ENCODE measurements around the gene VIPR2.
"Not testable (repeated sequence)": the region's sequence is repeated elsewhere in the genome, so short reads cannot be mapped to it uniquely, and the experiment has no call there.

Gene VIPR2

DNA sequence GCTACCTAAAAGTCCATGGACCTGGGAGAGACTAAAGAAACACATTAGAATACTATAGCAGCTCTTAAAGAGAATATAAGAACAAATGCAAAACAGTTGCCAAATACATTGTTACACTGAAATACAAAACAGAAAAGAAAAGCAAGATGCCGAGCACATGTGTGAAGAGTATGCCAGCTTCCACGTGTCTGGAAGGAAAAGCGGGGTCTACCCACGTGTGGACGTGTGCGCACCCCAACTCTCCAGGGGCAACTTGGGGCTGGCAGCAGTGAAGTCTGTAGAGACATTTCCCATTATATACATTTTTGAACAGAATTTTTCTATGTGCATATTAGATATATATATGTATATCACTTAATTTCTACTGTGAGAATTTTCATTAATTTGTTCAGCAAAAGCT is 6.2 kb downstream of the VIPR2 start:
- DNase-seq = no peak

DNA sequence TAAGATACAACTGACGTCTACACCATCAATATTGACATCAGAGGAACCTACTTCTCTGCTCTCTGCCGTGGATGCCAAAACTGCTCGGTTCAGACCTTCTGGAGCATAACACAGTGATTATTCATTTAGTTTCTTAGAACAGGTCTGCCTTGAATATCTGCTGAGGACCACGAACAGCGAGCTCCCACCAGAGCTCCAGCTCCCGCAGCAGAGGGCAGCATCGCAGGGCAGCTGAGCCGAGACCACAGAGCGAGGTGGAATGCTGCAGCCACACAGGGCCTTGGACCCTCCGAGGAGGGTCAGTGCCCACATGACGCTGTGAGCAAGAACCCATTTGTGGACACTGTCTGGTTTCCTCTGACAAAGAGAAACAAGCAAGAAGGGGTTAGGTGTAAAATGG is 6.8 kb downstream of the VIPR2 start:
- no peak for DNase-seq

DNA sequence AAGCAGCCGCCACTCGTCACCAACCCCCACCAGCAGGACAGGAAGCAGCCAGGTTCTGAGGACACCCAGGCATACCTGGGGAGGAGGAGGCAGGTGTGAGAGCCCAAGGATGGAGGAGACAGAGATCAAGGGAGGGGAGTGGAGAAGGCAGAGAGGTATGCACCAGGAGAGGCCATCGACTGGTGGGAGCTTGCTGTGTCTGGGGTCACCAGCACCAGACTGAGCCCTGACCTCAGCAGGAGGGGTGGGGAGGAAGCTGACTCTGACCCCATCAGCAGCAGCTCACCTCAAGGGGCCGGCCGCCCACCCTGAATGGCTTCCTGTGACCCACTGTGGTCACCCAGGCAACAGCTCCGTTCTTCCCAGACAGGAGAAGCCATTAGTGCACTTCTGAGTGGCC is 7.8 kb downstream of the VIPR2 start:
- no peak for DNase-seq

DNA sequence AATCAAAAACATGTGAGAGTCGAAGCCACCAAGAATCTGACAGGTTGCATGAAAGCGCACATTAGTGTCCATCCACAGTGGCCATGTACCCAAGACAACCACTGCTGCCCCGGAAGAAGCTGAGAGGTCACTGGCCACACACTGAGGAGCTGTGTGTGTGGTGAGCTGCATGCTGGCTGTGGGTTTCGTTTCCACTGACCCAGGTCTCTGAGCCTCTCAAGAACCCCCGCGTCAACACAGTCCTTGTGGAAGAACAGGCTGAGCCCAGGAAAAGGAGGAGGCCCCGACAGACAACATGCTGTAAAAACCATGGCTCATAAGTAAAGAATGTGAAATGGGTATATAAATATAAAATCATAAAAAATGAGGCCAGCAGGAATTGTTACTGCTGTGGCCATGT is 8.2 kb downstream of the VIPR2 start:
- DNase-seq = no peak

DNA sequence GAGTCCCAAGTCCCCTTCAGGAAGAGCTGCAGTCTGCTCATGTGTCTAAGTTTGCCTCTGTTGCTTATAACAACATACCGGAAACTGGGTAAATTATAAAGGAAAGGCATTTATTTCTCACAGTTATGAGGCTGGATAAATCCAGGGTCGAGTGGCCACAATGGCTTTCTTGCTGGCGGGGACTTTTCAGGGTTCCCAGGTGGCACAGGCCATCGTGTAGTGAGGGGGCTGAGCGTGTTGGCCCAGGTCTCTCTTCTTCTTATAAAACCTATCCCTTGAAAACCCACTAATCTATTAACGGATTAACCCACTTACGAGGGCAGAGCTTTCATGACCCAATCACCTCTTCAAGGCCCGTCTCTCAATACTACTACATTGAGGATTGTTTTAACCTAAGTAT is 8.7 kb downstream of the VIPR2 start:
- no peak for DNase-seq

DNA sequence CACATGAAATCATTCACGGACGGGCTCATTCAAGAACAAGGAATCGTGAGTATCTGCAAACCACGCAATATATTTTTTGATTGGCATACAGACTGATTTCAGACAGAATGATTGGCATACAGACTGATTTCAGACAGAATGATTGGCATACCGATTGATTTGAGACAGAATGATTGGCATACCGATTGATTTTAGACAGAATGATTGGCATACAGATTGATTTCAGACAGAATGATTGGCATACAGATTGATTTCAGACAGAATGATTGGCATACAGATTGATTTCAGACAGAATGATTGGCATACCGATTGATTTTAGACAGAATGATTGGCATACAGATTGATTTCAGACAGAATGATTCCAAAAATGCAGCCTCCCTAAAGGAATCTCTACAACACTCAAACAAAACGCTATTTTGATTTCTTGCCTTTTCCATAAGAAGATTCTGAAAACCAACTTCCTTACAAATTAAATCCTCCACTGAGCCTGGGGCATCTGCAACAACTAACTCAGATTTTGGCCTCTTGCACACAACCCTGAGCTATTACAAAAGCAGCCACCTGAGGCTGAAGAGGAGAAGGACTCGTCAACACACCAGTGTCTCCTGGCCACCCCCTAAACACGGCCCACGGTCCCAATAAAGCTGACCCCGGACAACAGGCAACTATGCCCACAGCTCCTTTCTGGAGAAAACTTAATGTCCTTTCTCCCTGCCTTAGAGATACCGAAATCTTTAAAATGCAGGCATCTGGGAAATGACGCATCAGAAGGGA is 11.8 kb downstream of the VIPR2 start:
- not testable (repeated sequence) for DNase-seq

DNA sequence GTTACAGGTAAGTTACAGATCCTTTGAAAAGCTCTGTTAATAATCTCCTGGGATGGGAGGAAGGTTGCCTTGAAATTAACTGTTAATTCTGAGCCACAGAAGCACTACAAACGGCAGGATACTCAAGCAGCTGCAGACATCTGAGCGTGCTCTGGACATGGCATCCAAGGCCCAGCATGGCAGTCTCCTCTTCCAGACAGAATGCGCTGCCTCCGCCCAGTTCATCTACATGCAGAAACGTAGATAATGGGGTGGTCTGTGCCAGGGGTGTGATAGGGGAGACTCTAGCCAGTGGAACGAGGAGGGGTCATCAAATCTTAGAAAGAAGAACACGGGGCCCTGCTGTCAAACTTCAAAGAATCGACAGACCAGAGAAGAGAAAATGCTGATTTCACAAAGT is 13.8 kb downstream of the VIPR2 start:
- no peak for DNase-seq

DNA sequence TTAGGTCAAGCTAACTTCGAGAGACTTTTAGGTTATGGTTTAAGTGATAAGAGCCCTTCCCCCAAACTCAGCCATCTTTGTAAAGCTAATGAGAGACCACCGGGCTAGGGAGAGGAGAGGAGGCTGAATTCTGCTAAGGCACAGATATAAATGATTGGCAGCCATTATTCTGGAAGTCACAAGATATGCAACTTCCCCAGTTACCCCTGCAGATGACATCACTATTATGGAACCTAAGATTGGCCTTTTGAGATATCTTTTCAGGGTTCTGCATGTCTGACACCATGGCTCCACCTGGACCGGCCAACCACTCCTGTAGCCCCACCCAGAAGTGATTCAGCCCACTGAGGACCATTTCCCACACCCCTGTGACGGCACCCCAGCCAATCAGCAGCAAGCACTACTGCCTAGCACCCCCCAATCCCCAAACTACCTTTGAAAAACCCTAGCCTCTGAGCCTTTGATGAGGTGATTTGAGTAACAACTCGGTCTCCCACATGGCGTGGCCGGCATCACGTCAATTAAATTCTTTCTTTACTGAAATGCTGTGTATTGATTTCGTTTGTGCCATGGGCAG is 14.4 kb downstream of the VIPR2 start:
- no peak for DNase-seq

DNA sequence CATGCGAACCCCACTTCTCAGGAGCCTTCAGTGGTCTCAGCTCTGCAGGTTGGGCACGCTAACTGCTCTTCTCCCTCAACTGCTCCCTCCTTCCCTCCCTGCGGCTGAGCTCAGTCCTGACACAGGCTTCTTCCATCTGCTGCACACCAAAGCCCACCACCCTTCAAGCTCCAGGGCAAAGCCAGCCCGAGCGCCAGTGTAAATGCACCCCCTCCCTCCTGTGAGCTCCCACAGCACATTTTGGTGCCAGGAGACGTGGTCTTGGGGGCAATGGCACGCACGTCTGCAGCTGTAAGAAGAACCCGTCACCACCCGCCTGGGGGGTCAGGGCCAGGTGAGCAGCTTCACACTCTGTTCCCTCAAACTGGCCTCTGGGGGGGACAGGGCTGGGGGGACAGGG is 15.9 kb downstream of the VIPR2 start:
- DNase-seq = no peak

DNA sequence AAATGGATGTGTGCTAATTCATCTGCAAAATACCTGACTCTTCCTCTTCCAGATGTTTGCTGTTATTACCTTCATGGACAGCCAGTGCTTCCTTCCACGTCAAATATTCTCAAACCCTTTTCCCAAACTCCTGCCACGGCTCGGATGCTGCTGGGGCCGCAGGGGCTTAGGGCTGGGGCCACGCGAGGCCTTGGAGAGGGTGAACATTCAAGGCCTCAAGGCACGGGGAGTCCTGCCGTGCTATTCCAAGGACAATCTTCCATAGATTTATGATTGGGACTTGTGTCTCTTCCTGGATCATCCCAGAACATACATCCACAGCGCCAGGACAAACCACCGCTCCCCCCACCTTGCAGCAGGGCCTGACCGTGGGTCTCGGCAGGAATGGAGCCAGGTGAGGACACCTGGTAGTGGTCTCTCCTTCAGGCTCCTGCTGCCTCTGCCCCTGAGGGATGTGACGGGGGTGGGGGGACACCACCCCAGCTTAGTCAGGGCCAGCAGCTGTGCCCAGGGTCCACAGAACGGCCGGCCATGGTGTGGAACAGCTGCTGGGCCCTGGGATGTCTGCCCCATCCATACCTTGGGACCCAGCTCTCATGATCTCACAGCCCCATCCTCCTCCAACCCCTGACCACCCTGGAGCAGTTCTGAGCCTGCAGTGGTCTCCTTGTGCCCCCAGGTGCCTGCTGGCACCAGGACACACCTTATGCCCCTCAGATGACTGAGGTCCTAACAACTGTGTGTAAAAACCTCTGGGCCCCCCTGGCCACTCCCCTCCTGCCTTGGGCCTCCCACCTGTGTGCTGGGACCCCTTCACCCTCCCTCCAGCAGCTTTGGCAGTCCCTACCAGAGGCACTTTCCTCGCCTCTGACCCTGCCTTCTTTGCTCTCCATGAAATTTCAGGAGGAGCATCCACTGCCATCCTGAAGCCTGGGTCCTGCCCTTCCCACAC is 16.7 kb downstream of the VIPR2 start:
- no peak for DNase-seq

DNA sequence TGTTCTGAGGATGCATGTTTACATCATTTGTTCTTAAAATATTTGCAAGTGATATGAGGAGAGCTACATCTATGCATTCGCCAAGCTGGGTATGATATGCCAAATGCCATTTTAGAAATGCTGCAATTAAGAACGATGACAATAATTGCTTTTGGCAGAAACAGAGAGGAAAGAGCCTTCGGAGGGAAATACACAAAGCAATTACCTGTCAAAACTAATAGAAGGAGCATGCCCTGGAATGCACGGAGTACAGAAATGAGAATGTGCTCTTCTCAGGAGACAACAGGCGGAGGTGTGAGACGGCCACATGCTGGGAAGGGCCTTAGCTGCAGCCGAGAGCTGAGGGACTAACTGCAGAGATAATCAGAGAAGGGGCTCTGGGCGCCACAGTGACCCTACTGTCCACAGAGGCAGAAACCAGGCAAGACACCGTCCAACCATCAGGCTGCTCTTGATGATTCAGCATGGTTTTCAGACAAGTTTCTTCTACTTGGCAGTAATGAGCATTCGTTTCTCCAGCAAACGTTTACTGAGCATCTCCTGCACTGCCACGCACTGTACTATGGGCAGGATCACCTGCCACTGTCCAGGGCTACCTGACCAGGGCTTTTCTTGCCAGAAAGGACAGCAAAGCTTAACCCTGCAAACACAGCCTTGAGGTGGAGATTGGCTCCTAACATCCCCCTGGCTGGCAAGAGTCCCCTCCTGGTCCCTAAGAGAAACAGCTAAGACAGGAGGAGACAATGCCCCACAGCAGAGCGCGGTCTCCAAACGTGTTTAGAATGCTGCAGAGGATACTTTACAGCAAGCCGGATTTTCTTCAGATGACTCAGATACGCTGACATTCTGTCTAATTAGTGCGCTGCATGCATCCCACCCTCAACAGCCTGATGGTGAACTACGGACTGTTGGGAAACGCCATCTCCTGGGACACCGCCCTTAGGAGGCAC is 18.1 kb downstream of the VIPR2 start:
- no peak for DNase-seq

DNA sequence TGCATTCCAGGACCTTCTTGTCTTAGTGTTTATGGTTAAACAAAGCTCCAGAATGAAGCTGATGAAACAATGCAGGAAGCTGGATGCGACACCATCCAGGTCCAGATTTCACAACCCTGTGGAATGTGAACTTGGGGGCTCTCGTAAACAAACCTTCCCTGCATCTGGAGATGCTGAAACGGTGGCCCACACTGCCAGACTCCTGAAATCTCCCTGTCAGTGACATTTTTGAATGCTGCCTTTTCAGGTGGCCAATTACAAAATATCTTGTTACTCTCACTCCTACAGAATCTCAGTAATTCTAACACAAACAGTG is 18.8 kb downstream of the VIPR2 start:
- no peak for DNase-seq

DNA sequence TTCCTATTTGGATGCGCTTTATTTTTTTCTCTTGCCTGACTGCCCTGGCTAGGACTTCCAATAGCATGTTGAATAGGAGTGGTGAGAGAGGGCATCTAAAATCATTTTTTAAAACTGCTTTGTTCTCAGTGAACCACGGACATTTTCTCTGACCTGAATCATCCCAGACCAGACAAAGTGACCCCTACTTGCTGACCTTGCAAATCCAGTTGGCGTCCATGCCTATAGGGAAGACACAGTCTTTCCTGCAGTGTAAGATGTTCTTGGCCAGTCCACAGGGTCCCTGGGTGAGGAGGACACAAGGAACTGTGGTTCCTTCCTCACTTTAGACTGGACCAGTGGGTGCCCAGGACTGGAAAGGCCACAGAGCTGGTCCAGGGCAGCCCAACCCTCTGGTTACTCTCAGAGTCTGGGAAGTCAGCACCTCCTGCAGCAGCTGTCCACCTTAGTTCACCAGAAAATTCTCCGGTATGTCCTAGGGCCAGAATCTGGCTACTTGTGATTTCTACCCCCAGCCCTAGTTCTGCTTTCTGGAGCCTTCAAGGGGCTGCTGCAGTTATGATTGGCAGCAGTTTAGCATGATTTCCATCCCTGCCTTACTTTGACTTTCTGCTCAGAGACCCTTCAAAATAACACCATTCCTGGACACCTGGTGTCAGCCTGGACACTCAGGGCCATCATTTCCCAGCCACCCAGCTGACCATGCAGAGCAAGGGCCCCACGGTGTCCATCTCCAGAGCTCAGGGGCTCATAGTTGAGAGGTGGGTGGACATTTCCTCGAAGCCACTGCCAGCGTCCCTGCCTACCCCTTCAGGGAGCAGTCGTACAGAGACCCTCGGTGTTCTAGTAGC is 19.3 kb downstream of the VIPR2 start:
- no peak for DNase-seq

DNA sequence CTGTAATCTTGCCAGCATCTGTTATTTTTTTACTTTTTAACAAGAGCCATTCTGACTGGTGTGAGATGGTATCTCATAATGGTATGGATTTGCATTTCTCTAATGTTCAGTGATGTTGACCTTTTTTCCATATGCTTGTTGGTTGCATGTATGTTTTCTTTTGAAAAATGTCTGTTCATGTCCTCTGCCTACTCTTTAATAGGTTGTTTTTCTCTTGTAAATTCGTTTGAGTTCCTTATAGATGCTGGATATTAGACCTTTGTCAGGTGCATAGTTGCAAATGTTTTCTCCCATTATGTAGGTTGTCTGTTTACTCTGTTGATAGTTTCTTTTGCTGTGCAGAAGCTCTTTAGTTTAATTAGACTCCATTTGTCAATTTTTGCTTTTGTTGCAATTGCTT is 20.9 kb downstream of the VIPR2 start:
- not testable (repeated sequence) for DNase-seq

DNA sequence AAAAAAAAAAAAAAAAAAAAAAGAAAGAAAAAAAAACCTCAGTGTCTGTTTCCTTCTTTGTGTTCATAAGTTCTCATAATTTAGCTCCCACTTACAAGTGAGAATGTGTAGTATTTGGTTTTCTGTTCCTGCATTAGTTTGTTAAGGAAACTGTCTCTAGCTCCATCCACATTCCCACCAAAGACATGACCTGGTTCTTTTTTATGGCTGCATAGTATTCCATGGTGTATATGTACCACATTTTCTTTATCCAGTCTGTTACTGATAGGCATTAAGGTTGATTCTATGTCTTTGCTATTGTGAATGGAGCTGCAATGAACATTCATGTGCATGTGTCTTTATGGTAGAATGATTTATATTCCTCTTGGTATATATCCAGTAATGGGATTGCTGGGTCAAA is 21.4 kb downstream of the VIPR2 start:
- DNase-seq = not testable (repeated sequence)

DNA sequence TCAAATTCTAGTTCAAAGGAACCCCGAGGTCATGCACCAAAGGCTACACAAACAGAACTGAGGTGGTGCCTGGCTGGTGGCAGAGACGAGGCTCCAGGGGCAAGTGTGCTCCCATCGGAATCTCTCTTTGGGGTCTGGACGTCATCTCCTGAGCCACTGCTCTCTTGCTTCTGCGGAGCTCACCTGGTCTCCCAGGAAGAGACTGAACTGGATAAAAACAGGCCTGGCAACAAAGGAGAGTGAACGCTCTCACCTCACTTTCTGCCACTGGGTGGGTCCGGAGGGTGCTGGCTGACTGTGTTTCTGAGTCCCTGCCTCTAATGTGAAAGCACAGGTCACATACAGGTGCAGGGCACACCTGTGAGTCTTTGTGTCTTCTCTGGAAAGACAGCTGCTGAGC is 22.4 kb downstream of the VIPR2 start:
- no peak for DNase-seq

DNA sequence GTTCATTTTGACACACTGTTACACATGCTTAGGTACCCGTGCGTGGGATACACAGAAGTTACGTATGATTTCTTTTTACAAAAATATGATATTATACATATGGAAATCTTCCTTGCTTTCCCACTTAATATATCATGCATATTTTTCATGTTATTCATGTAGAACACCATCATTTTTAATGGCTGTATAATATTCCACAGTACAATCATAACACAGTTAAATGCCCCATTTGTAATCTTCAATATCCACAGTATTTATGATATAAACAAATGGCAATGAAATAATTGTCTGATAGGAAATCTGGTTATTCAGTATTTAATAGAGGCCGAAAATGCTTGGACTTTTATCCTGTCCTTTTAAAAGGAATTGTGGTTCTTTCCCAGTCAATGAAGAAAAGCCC is 23.2 kb downstream of the VIPR2 start:
- DNase-seq = no peak

DNA sequence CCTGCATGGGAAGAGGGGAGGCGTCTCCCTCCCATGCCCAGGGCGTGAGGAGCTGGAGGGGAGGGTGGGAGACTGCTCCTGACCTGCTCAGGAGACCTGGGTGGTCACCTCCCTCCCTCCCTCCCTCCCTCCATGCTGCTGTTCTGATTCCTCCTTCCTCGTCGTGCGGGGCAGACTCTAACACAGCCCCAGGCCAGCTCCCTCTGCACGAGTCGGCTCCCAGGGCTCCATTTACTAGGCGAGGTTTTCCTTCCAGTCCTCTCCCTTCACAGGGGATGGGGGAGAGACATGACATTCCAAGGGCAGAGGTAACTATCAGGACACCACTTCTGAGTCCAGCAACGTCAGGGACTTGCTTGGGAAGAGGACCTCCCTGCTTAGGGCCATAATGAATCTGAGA is 23.6 kb downstream of the VIPR2 start:
- DNase-seq = no peak

DNA sequence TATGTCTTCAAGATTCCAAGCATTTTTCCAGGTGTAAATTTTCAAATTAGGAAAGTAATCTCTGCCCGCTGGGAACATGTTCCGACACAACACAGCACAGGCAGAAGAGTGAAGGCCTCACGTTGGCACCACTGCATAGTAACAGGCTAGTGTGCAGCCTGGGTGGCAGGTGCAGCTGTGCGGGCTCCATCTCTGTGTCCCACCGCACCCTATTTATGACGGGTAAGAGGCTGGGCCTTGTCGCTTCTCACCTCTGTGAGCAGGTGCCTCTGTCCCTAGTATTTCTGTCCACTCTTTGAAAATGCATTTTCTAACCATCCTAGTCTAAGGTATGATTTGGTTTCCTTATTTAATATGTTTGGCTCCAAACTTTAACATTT is 24.1 kb downstream of the VIPR2 start:
- DNase-seq = no peak

DNA sequence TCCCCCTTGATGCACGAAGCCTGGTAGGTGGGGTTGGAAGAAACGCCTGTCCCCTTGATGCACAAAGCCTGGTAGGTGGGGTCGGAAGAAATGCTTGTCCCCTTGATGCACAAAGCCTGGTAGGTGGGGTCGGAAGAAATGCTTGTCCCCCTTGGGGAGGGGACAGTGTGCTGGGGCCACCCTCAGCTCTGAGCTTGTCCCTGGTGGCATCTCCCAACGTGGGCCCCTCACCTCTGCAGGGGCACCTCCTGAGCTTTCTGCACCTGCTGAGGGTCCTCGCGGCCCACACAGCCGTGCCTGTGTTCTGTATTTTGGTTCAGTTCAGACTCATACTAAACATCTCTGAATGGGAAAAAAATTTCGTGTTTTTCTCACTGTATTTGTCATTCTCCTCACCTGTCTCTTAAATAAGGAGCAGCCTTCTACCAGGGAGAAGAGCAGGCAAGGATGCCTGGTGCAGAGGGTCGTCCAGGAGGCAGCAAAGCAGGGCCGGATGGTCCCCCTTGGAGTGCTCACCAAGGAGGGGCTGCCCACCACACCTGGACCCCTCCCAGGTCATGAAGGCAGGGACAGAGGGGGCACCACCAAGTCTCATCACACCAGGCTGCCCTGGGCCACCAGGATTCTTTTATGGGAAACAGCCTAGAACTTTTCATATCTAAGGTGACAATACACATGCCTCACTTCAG is 24.7 kb downstream of the VIPR2 start:
- no peak for DNase-seq

DNA sequence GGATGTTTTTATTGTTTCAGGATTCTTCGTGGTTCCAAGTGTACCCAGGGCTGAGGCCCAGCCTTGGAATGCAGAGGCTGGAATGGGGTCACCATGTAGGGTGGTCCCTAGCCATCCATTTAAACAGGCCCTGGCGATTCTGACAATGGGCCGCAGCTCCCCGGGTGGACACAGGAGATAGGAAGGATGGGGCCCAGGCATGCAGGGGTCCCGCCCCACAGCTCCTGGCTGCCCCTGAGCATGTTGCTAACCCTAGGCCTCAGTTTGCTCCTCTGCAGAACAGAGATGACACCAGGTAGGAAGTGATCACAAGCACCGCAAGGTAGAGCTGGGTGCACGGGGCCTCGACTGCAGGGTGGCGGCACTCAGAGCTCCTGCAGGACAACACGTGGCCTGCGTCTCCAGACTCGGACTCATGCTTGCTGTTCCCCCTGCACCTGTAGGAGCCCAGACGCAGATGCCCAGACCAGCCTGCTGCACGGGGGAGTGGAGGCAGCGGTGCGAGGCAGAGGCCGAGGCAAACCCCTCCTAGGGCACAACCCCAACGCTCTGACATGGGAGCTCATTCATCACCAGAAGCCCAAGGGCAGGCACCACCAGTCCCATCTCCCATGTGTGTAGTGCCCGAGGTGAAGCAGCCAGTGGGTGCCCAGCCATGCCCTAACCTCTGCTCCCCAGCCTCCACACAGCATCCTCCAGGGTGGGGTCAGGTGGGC is 25.5 kb downstream of the VIPR2 start:
- no peak for DNase-seq

Measured in suppressor macrophage treated with lipopolysaccharide for 1 hour (primary cell).